NB4 (cell line): ENCODE measurements around the gene CSMD2.

Experiments
- TF ChIP-seq, protein P1 (sequence below): IDR thresholded peaks from one replicate; pipeline ENCODE4 v1.5.1; 2012; ENCODE audit warnings: low read depth, low read length
- TF ChIP-seq, protein P2 (sequence below): IDR thresholded peaks from 2 replicates; pipeline ENCODE4 v1.6.1; 2011; ENCODE audit warnings: low read depth, low read length

DNA sequence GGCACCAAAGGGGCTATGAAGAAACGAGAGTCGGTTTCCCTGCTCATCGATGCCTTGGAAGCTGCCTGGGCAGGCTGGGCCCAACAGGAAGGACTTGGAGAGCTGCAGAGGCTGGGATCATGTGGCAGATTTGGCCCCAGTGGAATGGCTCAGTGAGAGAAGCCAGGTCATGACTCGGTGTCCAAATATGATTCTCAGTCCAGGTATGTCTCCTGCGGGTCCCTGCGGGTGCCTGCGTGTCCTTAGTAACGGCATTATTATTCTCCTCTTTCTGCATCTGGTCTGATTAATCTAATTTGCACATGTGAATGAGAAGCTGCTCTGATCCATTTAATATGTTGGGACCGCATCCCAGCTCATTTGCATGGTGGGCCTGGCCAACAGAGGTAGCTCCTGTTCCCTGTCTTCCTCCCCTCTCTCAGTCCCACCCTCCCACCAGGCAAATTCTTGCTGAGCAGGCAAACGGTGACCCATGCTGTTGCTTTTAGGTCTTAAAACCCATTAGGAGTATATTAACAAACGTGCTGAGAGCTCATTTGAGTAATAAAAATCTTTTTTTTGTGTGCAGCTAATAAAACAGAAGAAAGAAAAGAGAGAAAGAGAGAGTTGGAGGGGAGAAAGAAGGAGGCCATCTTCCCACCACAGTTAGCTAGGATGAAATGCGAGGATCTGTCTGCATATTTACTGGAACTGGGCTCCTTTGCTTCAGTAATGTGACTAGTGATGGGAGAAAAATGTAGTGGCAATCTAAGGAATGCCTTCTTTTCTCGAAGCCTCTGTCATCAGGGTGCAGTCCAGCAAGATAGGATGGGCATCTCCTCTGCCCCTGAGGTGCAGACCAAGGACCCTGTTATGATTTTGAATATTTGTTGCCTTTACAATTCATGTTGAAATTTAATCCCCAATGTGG lies 167.6 kb downstream of the CSMD2 start:
- TF ChIP-seq, protein P1, sequence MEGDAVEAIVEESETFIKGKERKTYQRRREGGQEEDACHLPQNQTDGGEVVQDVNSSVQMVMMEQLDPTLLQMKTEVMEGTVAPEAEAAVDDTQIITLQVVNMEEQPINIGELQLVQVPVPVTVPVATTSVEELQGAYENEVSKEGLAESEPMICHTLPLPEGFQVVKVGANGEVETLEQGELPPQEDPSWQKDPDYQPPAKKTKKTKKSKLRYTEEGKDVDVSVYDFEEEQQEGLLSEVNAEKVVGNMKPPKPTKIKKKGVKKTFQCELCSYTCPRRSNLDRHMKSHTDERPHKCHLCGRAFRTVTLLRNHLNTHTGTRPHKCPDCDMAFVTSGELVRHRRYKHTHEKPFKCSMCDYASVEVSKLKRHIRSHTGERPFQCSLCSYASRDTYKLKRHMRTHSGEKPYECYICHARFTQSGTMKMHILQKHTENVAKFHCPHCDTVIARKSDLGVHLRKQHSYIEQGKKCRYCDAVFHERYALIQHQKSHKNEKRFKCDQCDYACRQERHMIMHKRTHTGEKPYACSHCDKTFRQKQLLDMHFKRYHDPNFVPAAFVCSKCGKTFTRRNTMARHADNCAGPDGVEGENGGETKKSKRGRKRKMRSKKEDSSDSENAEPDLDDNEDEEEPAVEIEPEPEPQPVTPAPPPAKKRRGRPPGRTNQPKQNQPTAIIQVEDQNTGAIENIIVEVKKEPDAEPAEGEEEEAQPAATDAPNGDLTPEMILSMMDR = no peak
- TF ChIP-seq, protein P2, sequence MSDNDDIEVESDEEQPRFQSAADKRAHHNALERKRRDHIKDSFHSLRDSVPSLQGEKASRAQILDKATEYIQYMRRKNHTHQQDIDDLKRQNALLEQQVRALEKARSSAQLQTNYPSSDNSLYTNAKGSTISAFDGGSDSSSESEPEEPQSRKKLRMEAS = no peak
